NCI-H1048 (cell line): Measurements from ENCODE around the gene GRIN1.

Experiments used
- DNase-seq: peaks from one replicate; lab custom pipeline; 2025; lab: John Stamatoyannopoulos, UW

Gene GRIN1

GRCh38 chr9:137164370-137165249, 25.7 kb downstream of the GRIN1 start:
- no peak for DNase-seq

GRCh38 chr9:137165250-137165836, 26.4 kb downstream of the GRIN1 start:
- DNase-seq, result no peak

- DNase-seq, result no peak
Observed at GRCh38 chr9:137166380-137167229, 27.7 kb downstream of the GRIN1 start.

GRCh38 chr9:137167277-137167746, 28.4 kb downstream of the GRIN1 start:
- no peak for DNase-seq

- DNase-seq, result no peak
Observed at GRCh38 chr9:137167747-137168572, 29.0 kb downstream of the GRIN1 start.

- DNase-seq, result no peak
Observed at GRCh38 chr9:137168573-137168903, 29.6 kb downstream of the GRIN1 start.

GRCh38 chr9:137168904-137169856, 30.2 kb downstream of the GRIN1 start:
- no peak for DNase-seq

- no peak for DNase-seq
Observed at GRCh38 chr9:137169896-137170358, 31.0 kb downstream of the GRIN1 start, which contains the start of gene LRRC26. LRRC26 (minus strand) TSS chr9:137170051; CDS start chr9:137169943, 108 bp downstream.

- DNase-seq, result no peak
Observed at GRCh38 chr9:137170486-137171148, 31.7 kb downstream of the GRIN1 start.

- DNase-seq, result no peak
Observed at GRCh38 chr9:137171149-137171900, 32.4 kb downstream of the GRIN1 start.

- no peak for DNase-seq
Observed at GRCh38 chr9:137172901-137173795, 34.2 kb downstream of the GRIN1 start.

- DNase-seq, result no peak
Observed at GRCh38 chr9:137173796-137174664, 35.1 kb downstream of the GRIN1 start.

GRCh38 chr9:137174722-137175293, 35.9 kb downstream of the GRIN1 start:
- no peak for DNase-seq

GRCh38 chr9:137175345-137175961, 36.5 kb downstream of the GRIN1 start:
- no peak for DNase-seq

GRCh38 chr9:137176302-137177182, 37.6 kb downstream of the GRIN1 start:
- DNase-seq, result no peak
